SK-N-SH (cell line): ENCODE results near the gene SACM1L. TPM values are rescaled to one million over a fixed set of nuclear protein-coding genes. Genes with fewer than 3 reads are reported as not detected.

Source experiments
- CTCF ChIA-PET: fragments of 300-600, 350-600 bp; formaldehyde crosslinking; extraction: SDS; loops from one replicate; lab custom pipeline; 2021; lab: Yijun Ruan, JAX
- POLR2A ChIA-PET: fragments of 350-600 bp; sonication (Branson Sonifier 250); formaldehyde crosslinking; extraction: SDS; loops from one replicate; lab custom pipeline; 2020; ENCODE audit warnings: antibody characterized with exemption, inconsistent platforms; lab: Yijun Ruan, JAX
- DNase-seq: peaks from one replicate; pipeline ENCODE4 v3.0.0; 2012
- H2AFZ ChIP-seq: fragments of 200-600 bp; sonication (generic); 2 replicates; pipeline ENCODE4 v1.8.1; 2016; ENCODE audit warnings: antibody characterized with exemption, mild to moderate bottlenecking, low read depth
- H3F3A ChIP-seq: fragments of 200-600 bp; sonication (generic); replicated peaks from 2 replicates; pipeline ENCODE3; 2016; ENCODE audit warnings: antibody characterized with exemption, mild to moderate bottlenecking; ENCODE audit not compliant: insufficient read depth
- H3K27ac ChIP-seq, 2 experiments: fragments of 200-500 bp in 1 of 2; fragments of 200-600 bp in 1 of 2; sonication (Bioruptor generic) in 1 of 2; sonication (generic), shearing (Covaris generic) in 1 of 2; 2 replicates each; pipeline versions ENCODE4 v1.5.1 to v1.6.1; 2014 to 2016; ENCODE audit warnings: low read depth in 2 of 2, inconsistent platforms in 1 of 2, low read length in 1 of 2, mild to moderate bottlenecking in 1 of 2, mixed read lengths in 1 of 2
- H3K27me3 ChIP-seq: fragments of 200-600 bp; sonication (generic), shearing (Covaris generic); 2 replicates; pipeline ENCODE4 v1.6.1; 2016; ENCODE audit warnings: mixed run types; ENCODE audit not compliant: insufficient read depth
- H3K36me3 ChIP-seq, 2 experiments: fragments of 200-500 bp in 1 of 2; fragments of 200-600 bp in 1 of 2; sonication (Bioruptor generic) in 1 of 2; sonication (generic) in 1 of 2; replicated peaks in 1 of 2; 2 replicates each; pipeline versions ENCODE3 to v1.5.1; 2014 to 2016; ENCODE audit warnings: low read length in 1 of 2, mild to moderate bottlenecking in 1 of 2; ENCODE audit not compliant: insufficient read depth in 2 of 2, control insufficient read depth in 1 of 2
- H3K4me1 ChIP-seq, 2 experiments: fragments of 200-500 bp in 1 of 2; fragments of 200-600 bp in 1 of 2; sonication (Bioruptor generic) in 1 of 2; sonication (generic), shearing (Covaris generic) in 1 of 2; 2 replicates each; pipeline versions ENCODE4 v1.5.1 to v1.6.1; 2014 to 2016; ENCODE audit warnings: low read depth in 1 of 2, low read length in 1 of 2, mixed run types in 1 of 2; ENCODE audit not compliant: insufficient read depth in 2 of 2, control insufficient read depth in 1 of 2
- H3K4me2 ChIP-seq: fragments of 200-600 bp; sonication (generic), shearing (Covaris generic); 2 replicates; pipeline ENCODE4 v1.6.1; 2017; ENCODE audit warnings: mixed run types
- H3K4me3 ChIP-seq, 2 experiments: fragments of 200-500 bp in 1 of 2; fragments of 200-600 bp in 1 of 2; sonication (Bioruptor generic) in 1 of 2; sonication (generic), shearing (Covaris generic) in 1 of 2; 2 replicates each; pipeline versions ENCODE4 v1.5.1 to v1.8.1; 2014 to 2016; ENCODE audit warnings: low read depth in 2 of 2, inconsistent platforms in 1 of 2, low read length in 1 of 2, mild to moderate bottlenecking in 1 of 2, mixed read lengths in 1 of 2, moderate library complexity in 1 of 2
- H3K79me2 ChIP-seq: fragments of 200-600 bp; sonication (generic); 2 replicates; pipeline ENCODE4 v1.8.1; 2017; ENCODE audit warnings: mild to moderate bottlenecking; ENCODE audit not compliant: insufficient read depth
- H3K9ac ChIP-seq: fragments of 200-600 bp; sonication (generic); 2 replicates; pipeline ENCODE4 v1.6.1; 2017; ENCODE audit warnings: mixed run types
- H3K9me2 ChIP-seq: fragments of 200-600 bp; sonication (generic); 2 replicates; pipeline ENCODE4 v1.6.1; 2017; ENCODE audit warnings: mixed run types
- H3K9me3 ChIP-seq: fragments of 200-600 bp; sonication (generic); 2 replicates; pipeline ENCODE4 v1.6.1; 2017; ENCODE audit warnings: mixed run types, mild to moderate bottlenecking, moderate library complexity
- H4K20me1 ChIP-seq: fragments of 200-600 bp; sonication (generic); 2 replicates; pipeline ENCODE4 v1.6.1; 2017; ENCODE audit warnings: mild to moderate bottlenecking, mixed run types; ENCODE audit not compliant: insufficient read depth
- CHD2 ChIP-seq: fragments of 150-350 bp; IDR thresholded peaks from 2 replicates; pipeline ENCODE4 v1.6.1; 2018; ENCODE audit warnings: low read length; ENCODE audit not compliant: partially characterized antibody
- ELF1 ChIP-seq: IDR thresholded peaks from 2 replicates; pipeline ENCODE4 v1.4.0; 2012
- EP300 ChIP-seq, 2 experiments: IDR thresholded peaks; 2 replicates each; pipeline versions ENCODE4 v1.4.0 to v1.6.1; 2012; ENCODE audit warnings: borderline replicate concordance in 1 of 2, low read depth in 1 of 2, low read length in 1 of 2
- EZH2phosphoT487 ChIP-seq: fragments of 200-600 bp; sonication (generic); IDR thresholded peaks from 2 replicates; pipeline ENCODE4 v1.6.1; 2017; ENCODE audit warnings: low read depth, mixed run types, mild to moderate bottlenecking, antibody characterized with exemption, moderate library complexity, borderline replicate concordance
- FOSL2 ChIP-seq: IDR thresholded peaks from 2 replicates; pipeline ENCODE4 v1.4.0; 2012; ENCODE audit warnings: low read depth, mild to moderate bottlenecking, moderate library complexity, borderline replicate concordance
- FOXM1 ChIP-seq: IDR thresholded peaks from 2 replicates; pipeline ENCODE4 v1.4.0; 2012; ENCODE audit warnings: low read depth, mild to moderate bottlenecking
- MXI1 ChIP-seq: IDR thresholded peaks from 2 replicates; pipeline ENCODE4 v1.6.1; 2012; ENCODE audit warnings: mild to moderate bottlenecking, low read depth, low read length, improper control_type of control experiment
- POLR2AphosphoS5 ChIP-seq: IDR thresholded peaks from 2 replicates; pipeline ENCODE4 v1.6.1; 2012; ENCODE audit warnings: low read depth, low read length
- RAD21 ChIP-seq: IDR thresholded peaks from 2 replicates; pipeline ENCODE4 v1.6.1; 2012; ENCODE audit warnings: mild to moderate bottlenecking, low read length
- RCOR1 ChIP-seq: fragments of 150-350 bp; IDR thresholded peaks from 2 replicates; pipeline ENCODE4 v1.6.1; 2017; ENCODE audit warnings: antibody characterized with exemption, low read length
- SIN3A ChIP-seq: IDR thresholded peaks from 2 replicates; pipeline ENCODE4 v1.6.1; 2012; ENCODE audit warnings: low read depth, mild to moderate bottlenecking, low read length, moderate library complexity, borderline replicate concordance
- TCF12 ChIP-seq: IDR thresholded peaks from 2 replicates; pipeline ENCODE4 v1.4.0; 2012
- WGBS: methylation state at CpG from one replicate; pipeline ENCODE4 v1.1.6; 2017; ENCODE audit warnings: low lambda C conversion rate; 5-methylcytosine and 5-hydroxymethylcytosine counted together
- polyA plus RNA-seq, 3 experiments: library from polyadenylated mRNA; depleted of rRNA; stranded (reverse); fragments of >200 nt; gene quantifications; 2 replicates each; pipeline ENCODE4 v1.2.3, GENCODE V29; 2012
- TF ChIP-seq, protein P1 (sequence below): IDR thresholded peaks from 2 replicates; pipeline ENCODE4 v1.4.0; 2012; ENCODE audit warnings: low read depth
- TF ChIP-seq, protein P2 (sequence below): IDR thresholded peaks from 2 replicates; pipeline ENCODE4 v1.6.1; 2012; ENCODE audit warnings: mild to moderate bottlenecking, low read depth, low read length, moderate library complexity
- TF ChIP-seq, protein P3 (sequence below): fragments of 150-350 bp; IDR thresholded peaks from 2 replicates; pipeline ENCODE4 v1.6.1; 2017; ENCODE audit warnings: antibody characterized with exemption, low read length, low read depth, borderline replicate concordance

The SACM1L gene
- polyA plus RNA-seq, 1 of the 3 experiments (the other 2 are of a cell fraction) = 11.2 TPM

DNA sequence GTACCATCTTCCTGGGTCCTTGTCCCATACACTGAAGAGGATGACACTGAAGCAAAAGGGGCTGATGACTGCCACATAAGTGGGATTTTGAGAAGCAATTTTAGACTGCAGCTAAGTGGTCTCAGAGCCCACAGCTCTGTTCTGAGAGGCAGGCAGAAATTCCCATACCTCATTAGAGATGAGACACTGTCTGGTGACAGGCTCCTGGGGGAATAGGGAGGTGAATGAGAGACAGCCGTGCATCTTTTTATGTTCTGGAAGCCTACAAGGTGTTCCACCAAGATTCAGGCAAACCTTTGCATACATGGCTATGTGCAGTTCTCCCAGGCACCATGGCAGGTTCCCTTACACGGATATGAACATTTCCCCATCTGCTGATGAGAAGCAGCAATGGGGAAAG is 47.4 kb upstream of the SACM1L start:
- Histone ChIP-seq H3K27ac (peak overlapping the region in 1 of 2 experiments; percentile 100; a peak in 2 of 4 replicates), H3K4me1 (peaks cover 7 to 48% of the 10 kb centered on the region in 2 experiments; a peak in 3 of 4 replicates), H3K4me2 (0 out of 2 replicates have a peak overlapping the region, but pooled peaks have one; percentile 80), H3K27me3 (no peaks in the 10 kb centered on the region), H2AFZ (no peak overlapping the region), H4K20me1 (no peaks in the 10 kb centered on the region), H3K4me3 (no peak overlapping the region), H3K79me2 (peaks cover 76% of the 10 kb centered on the region), H3K9me2 (no peaks in the 10 kb centered on the region), H3F3A (peaks cover 42% of the 10 kb centered on the region), H3K36me3 (peaks cover 0 to 4% of the 10 kb centered on the region in 2 experiments), H3K9me3 (no peaks in the 10 kb centered on the region), H3K9ac (no peak overlapping the region; the same call in 1 of the 2 replicates)
- WGBS = 92% methylated on average over 1 of the region's 2 CpGs
- TF ChIP-seq ELF1 = no peak
- TF ChIP-seq, protein P1, sequence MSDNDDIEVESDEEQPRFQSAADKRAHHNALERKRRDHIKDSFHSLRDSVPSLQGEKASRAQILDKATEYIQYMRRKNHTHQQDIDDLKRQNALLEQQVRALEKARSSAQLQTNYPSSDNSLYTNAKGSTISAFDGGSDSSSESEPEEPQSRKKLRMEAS = no peak
- TF ChIP-seq, protein P2, sequence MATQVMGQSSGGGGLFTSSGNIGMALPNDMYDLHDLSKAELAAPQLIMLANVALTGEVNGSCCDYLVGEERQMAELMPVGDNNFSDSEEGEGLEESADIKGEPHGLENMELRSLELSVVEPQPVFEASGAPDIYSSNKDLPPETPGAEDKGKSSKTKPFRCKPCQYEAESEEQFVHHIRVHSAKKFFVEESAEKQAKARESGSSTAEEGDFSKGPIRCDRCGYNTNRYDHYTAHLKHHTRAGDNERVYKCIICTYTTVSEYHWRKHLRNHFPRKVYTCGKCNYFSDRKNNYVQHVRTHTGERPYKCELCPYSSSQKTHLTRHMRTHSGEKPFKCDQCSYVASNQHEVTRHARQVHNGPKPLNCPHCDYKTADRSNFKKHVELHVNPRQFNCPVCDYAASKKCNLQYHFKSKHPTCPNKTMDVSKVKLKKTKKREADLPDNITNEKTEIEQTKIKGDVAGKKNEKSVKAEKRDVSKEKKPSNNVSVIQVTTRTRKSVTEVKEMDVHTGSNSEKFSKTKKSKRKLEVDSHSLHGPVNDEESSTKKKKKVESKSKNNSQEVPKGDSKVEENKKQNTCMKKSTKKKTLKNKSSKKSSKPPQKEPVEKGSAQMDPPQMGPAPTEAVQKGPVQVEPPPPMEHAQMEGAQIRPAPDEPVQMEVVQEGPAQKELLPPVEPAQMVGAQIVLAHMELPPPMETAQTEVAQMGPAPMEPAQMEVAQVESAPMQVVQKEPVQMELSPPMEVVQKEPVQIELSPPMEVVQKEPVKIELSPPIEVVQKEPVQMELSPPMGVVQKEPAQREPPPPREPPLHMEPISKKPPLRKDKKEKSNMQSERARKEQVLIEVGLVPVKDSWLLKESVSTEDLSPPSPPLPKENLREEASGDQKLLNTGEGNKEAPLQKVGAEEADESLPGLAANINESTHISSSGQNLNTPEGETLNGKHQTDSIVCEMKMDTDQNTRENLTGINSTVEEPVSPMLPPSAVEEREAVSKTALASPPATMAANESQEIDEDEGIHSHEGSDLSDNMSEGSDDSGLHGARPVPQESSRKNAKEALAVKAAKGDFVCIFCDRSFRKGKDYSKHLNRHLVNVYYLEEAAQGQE = no peak
- TF ChIP-seq EZH2phosphoT487 = no peak
- TF ChIP-seq FOXM1 = no peak
- no peak for TF ChIP-seq RCOR1
- no peak for TF ChIP-seq CHD2
- no peak for TF ChIP-seq EP300 (IDR thresholded peaks at IDR 0.05; ENCODE audit: borderline replicate concordance in 1 of 2, low read depth in 1 of 2, low read length in 1 of 2)
- TF ChIP-seq MXI1 = no peak
- no peak for TF ChIP-seq RAD21
- no peak for TF ChIP-seq SIN3A
- DNase-seq = no peak
- POLR2A ChIA-PET = interaction anchor here (0.7 kb wide), 1 partner anchor 280 kb away, joined by 3 read pairs; no protein-coding TSS in a partner anchor
- CTCF ChIA-PET = interaction anchor here (1.1 to 1.6 kb wide), 2 partner anchors 15 to 18 kb away, joined by 5 to 6 read pairs; no protein-coding TSS in a partner anchor

DNA sequence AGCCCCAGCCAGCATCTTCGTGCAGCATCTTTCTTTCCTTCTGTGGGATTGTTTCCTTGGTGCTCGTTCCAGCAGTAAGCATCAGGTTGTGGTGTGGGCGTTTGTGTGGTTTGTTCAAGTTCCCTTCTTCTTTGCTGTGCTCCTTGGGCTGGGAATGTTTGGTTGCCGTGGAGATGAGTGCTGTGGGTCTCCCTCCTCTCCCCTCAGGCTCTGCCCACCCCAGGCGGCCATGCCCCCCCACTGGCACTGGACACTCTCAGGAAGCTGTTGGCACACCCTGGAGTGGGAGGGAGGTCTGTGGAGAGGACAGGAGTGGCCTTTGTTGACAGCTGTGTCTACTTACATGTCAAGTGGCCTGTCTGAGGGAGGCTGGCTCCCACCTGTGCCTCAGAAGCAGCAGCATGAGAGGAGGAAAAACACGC is 46.5 kb upstream of the SACM1L start:
- Histone ChIP-seq H3K4me1 (peaks cover 7 to 51% of the 10 kb centered on the region in 2 experiments; a peak in 3 of 4 replicates), H3K27me3 (no peaks in the 10 kb centered on the region), H3K9ac (peak overlapping the region; percentile 49), H3K4me3 (no peak overlapping the region), H3K4me2 (peak overlapping the region; percentile 80), H3K36me3 (peaks cover 0 to 4% of the 10 kb centered on the region in 2 experiments), H3K27ac (peak overlapping the region in 1 of 2 experiments; percentile 100; a peak in 2 of 4 replicates), H3K9me3 (no peaks in the 10 kb centered on the region), H2AFZ (no peak overlapping the region), H3K79me2 (peaks cover 77% of the 10 kb centered on the region), H3K9me2 (no peaks in the 10 kb centered on the region), H3F3A (peaks cover 43% of the 10 kb centered on the region), H4K20me1 (no peaks in the 10 kb centered on the region)
- TF ChIP-seq, protein P3, sequence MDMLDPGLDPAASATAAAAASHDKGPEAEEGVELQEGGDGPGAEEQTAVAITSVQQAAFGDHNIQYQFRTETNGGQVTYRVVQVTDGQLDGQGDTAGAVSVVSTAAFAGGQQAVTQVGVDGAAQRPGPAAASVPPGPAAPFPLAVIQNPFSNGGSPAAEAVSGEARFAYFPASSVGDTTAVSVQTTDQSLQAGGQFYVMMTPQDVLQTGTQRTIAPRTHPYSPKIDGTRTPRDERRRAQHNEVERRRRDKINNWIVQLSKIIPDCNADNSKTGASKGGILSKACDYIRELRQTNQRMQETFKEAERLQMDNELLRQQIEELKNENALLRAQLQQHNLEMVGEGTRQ = no peak
- TF ChIP-seq ELF1 = no peak
- no peak for TF ChIP-seq SIN3A
- no peak for TF ChIP-seq POLR2AphosphoS5
- no peak for TF ChIP-seq CHD2
- no peak for TF ChIP-seq MXI1
- TF ChIP-seq RAD21 = no peak
- TF ChIP-seq, protein P2 = no peak
- TF ChIP-seq TCF12 = no peak
- TF ChIP-seq FOSL2 = no peak
- peak; percentile 36 for DNase-seq
- CTCF ChIA-PET = interaction anchor here (0.9 to 2.0 kb wide), 2 partner anchors 13 to 17 kb away, joined by 3 to 6 read pairs; no protein-coding TSS in a partner anchor
- 47% methylated on average over 5 of the region's 6 CpGs for WGBS
- POLR2A ChIA-PET = no interaction called here
